OCI-LY3 (cell line): ENCODE measurements around the gene PAN3.
"Not testable (repeated sequence)": the region's sequence is repeated elsewhere in the genome, so short reads cannot be mapped to it uniquely, and the experiment has no call there.

Source experiments
- H2AFZ ChIP-seq: fragments of 200-600, 300-600 bp; shearing (Covaris generic); 2 replicates; pipeline ENCODE4 v1.6.0; 2014; ENCODE audit warnings: antibody characterized with exemption, low read depth, low read length
- H3K27ac ChIP-seq: fragments of 200-600, 300-600 bp; sonication (generic); 2 replicates; pipeline ENCODE4 v1.5.1; 2014; ENCODE audit warnings: mild to moderate bottlenecking, low read length, moderate library complexity, mixed read lengths
- H3K27me3 ChIP-seq: fragments of 200-600, 300-600 bp; sonication (generic); 2 replicates; pipeline ENCODE4 v1.6.1; 2014; ENCODE audit warnings: low read depth, low read length, mixed read lengths
- H3K36me3 ChIP-seq: fragments of 200-600, 300-600 bp; sonication (generic); replicated peaks from 2 replicates; pipeline ENCODE3; 2014; ENCODE audit warnings: low read depth, low read length, mixed read lengths
- H3K4me1 ChIP-seq: fragments of 300-600, 200-600 bp; sonication (generic); 2 replicates; pipeline ENCODE4 v1.6.1; 2014; ENCODE audit warnings: low read length, mixed read lengths
- H3K4me2 ChIP-seq: fragments of 200-600, 300-600 bp; sonication (generic); 2 replicates; pipeline ENCODE4 v1.6.1; 2014; ENCODE audit warnings: low read length, mixed read lengths
- H3K4me3 ChIP-seq: fragments of 300-600, 200-600 bp; sonication (generic); 2 replicates; pipeline ENCODE4 v1.5.1; 2014; ENCODE audit warnings: antibody characterized with exemption, mild to moderate bottlenecking, low read length, moderate library complexity
- H3K79me2 ChIP-seq: fragments of 300-600, 200-600 bp; shearing (Covaris generic); 2 replicates; pipeline ENCODE4 v1.6.1; 2014; ENCODE audit warnings: mild to moderate bottlenecking, low read length, mixed read lengths
- H3K9ac ChIP-seq: fragments of 300-600, 200-600 bp; shearing (Covaris generic); 2 replicates; pipeline ENCODE4 v1.6.0; 2014; ENCODE audit warnings: mild to moderate bottlenecking, low read length, moderate library complexity
- H3K9me3 ChIP-seq: fragments of 200-600, 300-600 bp; shearing (Covaris generic); 2 replicates; pipeline ENCODE4 v1.6.1; 2014; ENCODE audit warnings: low read length, mixed read lengths; ENCODE audit not compliant: insufficient read depth
- H4K20me1 ChIP-seq: fragments of 200-600, 300-600 bp; sonication (generic); 2 replicates; pipeline ENCODE4 v1.6.1; 2016; ENCODE audit warnings: low read length, mixed read lengths; ENCODE audit not compliant: insufficient read depth
- CTCF ChIP-seq: fragments of 200-600, 300-600 bp; sonication (generic); IDR thresholded peaks from 2 replicates; pipeline ENCODE4 v1.5.1; 2014; ENCODE audit warnings: antibody characterized with exemption, low read length, low read depth
- EZH2phosphoT487 ChIP-seq: fragments of 200-600 bp; shearing (Covaris generic); IDR thresholded peaks from 2 replicates; pipeline ENCODE4 v1.6.1; 2018; ENCODE audit warnings: antibody characterized with exemption, mixed run types, low read depth

PAN3 gene

GRCh38 chr13:28094306-28094705 lies 44.0 kb upstream of the PAN3 start:
- Histone ChIP-seq H3K79me2 (no peaks in the 10 kb centered on the region), H3K9me3 (no peaks in the 10 kb centered on the region), H4K20me1 (no peaks in the 10 kb centered on the region), H2AFZ (no peak overlapping the region), H3K4me1 (peaks cover 7% of the 10 kb centered on the region), H3K9ac (no peak overlapping the region), H3K36me3 (no peaks in the 10 kb centered on the region), H3K4me2 (no peak overlapping the region), H3K27ac (no peak overlapping the region), H3K4me3 (no peak overlapping the region), H3K27me3 (peaks cover 16% of the 10 kb centered on the region; the same call in 1 of the 2 replicates)
- TF ChIP-seq EZH2phosphoT487 (no peak), CTCF (no peak)

- H3K36me3 ChIP-seq = no peaks in the 10 kb centered on the region
- no peak overlapping the region for H3K27ac ChIP-seq
- no peak for TF ChIP-seq EZH2phosphoT487
- no peak for TF ChIP-seq CTCF
- no peak overlapping the region for H2AFZ ChIP-seq
- no peak overlapping the region for H3K4me2 ChIP-seq
- H3K79me2 ChIP-seq = no peaks in the 10 kb centered on the region
- no peak overlapping the region for H3K9ac ChIP-seq
- no peaks in the 10 kb centered on the region for H3K9me3 ChIP-seq
- H4K20me1 ChIP-seq = no peaks in the 10 kb centered on the region
- no peak overlapping the region for H3K4me3 ChIP-seq
- H3K27me3 ChIP-seq = peaks cover 18% of the 10 kb centered on the region; the same call in 1 of the 2 replicates
- peaks cover 7% of the 10 kb centered on the region for H3K4me1 ChIP-seq
Measured at GRCh38 chr13:28097503-28097902, 40.8 kb upstream of the PAN3 start.

GRCh38 chr13:28099396-28100149 lies 38.8 kb upstream of the PAN3 start:
- H4K20me1 ChIP-seq = no peaks in the 10 kb centered on the region
- H3K36me3 ChIP-seq = no peaks in the 10 kb centered on the region
- H3K79me2 ChIP-seq = no peaks in the 10 kb centered on the region
- no peak for TF ChIP-seq CTCF
- TF ChIP-seq EZH2phosphoT487 = no peak
- H3K9me3 ChIP-seq = no peaks in the 10 kb centered on the region
- H2AFZ ChIP-seq = no peak overlapping the region
- peak overlapping the region; percentile 66 for H3K4me3 ChIP-seq
- H3K4me1 ChIP-seq = no peaks in the 10 kb centered on the region
- H3K9ac ChIP-seq = no peak overlapping the region
- peak overlapping the region; percentile 59; the same call in 1 of the 2 replicates for H3K4me2 ChIP-seq
- H3K27me3 ChIP-seq = peaks cover 23% of the 10 kb centered on the region; the same call in 1 of the 2 replicates
- H3K27ac ChIP-seq = no peak overlapping the region

GRCh38 chr13:28100150-28101121 lies 37.9 kb upstream of the PAN3 start, which contains the start of gene FLT3:
FLT3 (minus strand) TSS chr13:28100576; CDS start chr13:28100510, 66 bp downstream.
- Histone ChIP-seq H3K79me2 (no peaks in the 10 kb centered on the region), H3K36me3 (no peaks in the 10 kb centered on the region), H3K9me3 (no peaks in the 10 kb centered on the region), H2AFZ (no peak within 1 kb of the TSS), H3K4me1 (no peaks in the 10 kb centered on the region), H3K27me3 (peaks cover 23% of the 10 kb centered on the region; the same call in 1 of the 2 replicates), H3K4me3 (peak within 1 kb of the TSS; percentile 66), H3K9ac (no peak within 1 kb of the TSS), H3K4me2 (peak within 1 kb of the TSS; percentile 59), H4K20me1 (no peaks in the 10 kb centered on the region), H3K27ac (no peak within 1 kb of the TSS)
- TF ChIP-seq CTCF = no peak
- no peak for TF ChIP-seq EZH2phosphoT487

GRCh38 chr13:28101886-28102285 lies 36.5 kb upstream of the PAN3 start:
- H3K36me3 ChIP-seq, H3K4me2 ChIP-seq, H2AFZ ChIP-seq, H3K27ac ChIP-seq, H3K9ac ChIP-seq, H4K20me1 ChIP-seq, H3K4me3 ChIP-seq, H3K79me2 ChIP-seq, H3K9me3 ChIP-seq, H3K4me1 ChIP-seq: not testable (repeated sequence)
- H3K27me3 ChIP-seq = peaks cover 20% of the 10 kb centered on the region; the same call in 1 of the 2 replicates
